NK-92 (cell line): Measurements from ENCODE around the gene NOVA2.

Source experiments
- DNase-seq: peaks from one replicate; lab custom pipeline; 2025; ENCODE audit not compliant: unreplicated experiment; lab: John Stamatoyannopoulos, UW

Gene NOVA2, protein sequence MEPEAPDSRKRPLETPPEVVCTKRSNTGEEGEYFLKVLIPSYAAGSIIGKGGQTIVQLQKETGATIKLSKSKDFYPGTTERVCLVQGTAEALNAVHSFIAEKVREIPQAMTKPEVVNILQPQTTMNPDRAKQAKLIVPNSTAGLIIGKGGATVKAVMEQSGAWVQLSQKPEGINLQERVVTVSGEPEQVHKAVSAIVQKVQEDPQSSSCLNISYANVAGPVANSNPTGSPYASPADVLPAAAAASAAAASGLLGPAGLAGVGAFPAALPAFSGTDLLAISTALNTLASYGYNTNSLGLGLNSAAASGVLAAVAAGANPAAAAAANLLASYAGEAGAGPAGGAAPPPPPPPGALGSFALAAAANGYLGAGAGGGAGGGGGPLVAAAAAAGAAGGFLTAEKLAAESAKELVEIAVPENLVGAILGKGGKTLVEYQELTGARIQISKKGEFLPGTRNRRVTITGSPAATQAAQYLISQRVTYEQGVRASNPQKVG

DNA sequence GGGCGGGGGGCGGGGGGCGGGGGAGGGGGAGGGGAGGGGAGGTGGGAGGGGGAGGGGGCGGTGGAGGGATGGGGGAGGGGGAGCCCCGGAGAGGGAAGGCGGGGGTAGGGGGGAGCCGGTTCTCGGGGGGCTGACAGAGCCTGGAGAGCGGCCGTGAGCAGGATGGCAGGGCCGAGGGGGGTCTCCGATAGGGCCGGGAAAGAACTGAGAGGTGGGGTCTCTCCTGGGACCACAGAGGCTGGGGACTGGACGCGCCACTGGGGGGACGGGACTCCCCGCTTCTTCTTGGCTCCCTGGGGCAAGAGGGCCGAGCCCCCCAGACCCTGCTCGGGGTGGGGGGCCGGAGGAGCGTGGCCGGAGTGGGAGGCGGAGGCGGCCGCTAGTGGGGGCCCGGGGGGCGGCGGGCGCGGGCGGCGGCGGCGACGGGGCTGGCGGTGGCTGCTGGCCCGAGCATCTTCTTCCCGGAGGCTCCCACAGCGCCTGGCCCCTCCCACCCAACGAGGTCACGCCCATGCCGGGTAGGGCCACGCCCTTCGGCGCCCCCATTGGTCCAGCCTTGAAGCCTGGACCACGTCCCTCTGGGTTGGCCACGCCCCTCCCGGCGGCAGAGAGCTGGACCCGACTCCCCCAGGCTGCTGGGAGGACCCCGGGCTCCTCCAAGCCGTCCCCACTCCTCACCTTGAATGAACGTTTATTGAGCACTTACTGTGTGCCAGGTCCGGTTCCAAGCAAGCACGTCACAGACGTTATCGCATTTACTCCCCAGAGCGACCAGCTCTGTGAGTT is at the start of gene NOVA2:
Gene NOVA2, minus strand, starts transcription at position 313 of the 786 bp plus-strand sequence. CDS start 514 bp downstream, outside the sequence.
- no peak for DNase-seq

GRCh38 chr19:46023311-46023779 is 49.7 kb upstream of the NOVA2 start:
- DNase-seq: no peak

- no peak for DNase-seq
Observed at GRCh38 chr19:46022431-46023310, 49.0 kb upstream of the NOVA2 start, which contains the start of gene PGLYRP1. Gene PGLYRP1, minus strand, starts transcription at chr19:46023053. Its CDS starts 32 bp downstream, at chr19:46023021.

GRCh38 chr19:46022061-46022430 is 48.4 kb upstream of the NOVA2 start:
- DNase-seq: no peak

- DNase-seq: no peak
Observed at GRCh38 chr19:46021531-46022041, 47.9 kb upstream of the NOVA2 start.

DNA sequence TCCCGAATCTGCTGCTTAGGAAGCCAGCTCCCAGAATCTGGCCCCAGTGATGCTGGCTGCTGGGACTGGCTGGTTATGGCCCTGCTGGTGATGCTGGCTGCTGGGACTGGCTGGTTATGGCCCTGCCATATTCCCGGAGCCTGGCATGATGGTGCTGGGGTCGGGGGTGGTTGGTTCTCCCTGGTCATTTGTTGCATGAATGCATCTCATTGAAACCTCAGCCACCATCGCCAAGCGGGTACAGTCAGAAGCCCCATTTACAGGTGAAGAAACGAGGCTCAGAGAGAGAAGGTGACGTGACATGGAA is 47.1 kb upstream of the NOVA2 start:
- no peak for DNase-seq

- no peak for DNase-seq
Observed at GRCh38 chr19:46019270-46019669, 45.6 kb upstream of the NOVA2 start.

GRCh38 chr19:46018729-46019251 is 45.1 kb upstream of the NOVA2 start:
- DNase-seq: no peak

GRCh38 chr19:46017874-46018675 is 44.4 kb upstream of the NOVA2 start:
- DNase-seq: no peak

DNA sequence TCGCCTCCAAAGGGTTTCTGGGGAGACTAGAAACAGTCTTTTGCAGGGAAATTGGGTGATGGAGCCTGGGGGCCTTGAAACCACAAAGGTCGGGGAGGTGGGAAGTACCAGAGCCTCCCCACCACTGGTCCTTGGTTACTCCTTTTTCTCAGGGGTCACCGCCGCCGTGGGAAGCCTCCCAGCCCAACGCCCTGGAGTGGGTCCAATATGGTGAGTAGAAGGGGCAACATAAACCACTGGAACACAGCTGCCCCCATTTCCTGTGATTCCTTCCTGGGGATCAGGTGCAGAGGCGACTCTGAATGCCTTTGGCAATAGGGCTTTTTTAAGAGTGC is 43.4 kb upstream of the NOVA2 start:
- no peak for DNase-seq

DNA sequence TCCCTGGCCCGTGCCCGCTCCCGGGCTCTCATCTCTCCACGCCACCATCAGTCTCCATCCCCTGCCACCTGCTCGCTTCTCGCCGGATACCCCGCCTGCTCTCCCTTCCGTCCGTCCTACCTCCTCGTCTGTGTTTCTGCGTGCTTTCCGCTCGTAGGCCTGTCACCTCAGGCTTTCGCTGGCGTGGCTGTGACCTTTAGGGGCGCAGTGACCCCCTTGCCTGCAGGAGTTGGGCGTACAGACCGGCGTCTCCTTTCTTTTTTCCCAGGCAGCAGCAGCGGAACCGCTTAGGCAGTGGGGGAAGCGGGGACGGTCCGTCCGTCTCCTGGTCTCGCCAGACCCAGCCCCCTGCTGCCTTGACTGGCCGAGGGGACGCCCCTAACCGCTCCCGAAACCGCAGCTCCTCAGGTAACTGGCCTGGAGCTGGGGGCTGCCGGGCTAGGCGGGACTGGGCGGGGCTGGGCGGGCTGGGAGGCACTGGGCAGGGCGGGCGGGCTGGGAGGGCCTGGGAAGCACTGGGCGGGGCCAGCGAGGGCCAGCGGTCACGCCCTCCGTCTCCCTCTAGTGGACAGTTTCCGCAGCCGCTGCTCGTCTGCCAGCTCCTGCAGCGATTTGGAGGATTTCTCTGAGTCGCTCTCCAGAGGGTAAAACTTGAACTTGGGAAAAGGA is 42.9 kb upstream of the NOVA2 start:
- DNase-seq: no peak

GRCh38 chr19:46015687-46016425 is 42.2 kb upstream of the NOVA2 start:
- no peak for DNase-seq

GRCh38 chr19:46014941-46015686 is 41.4 kb upstream of the NOVA2 start:
- DNase-seq: no peak

GRCh38 chr19:46014534-46014933 is 40.9 kb upstream of the NOVA2 start:
- no peak for DNase-seq

DNA sequence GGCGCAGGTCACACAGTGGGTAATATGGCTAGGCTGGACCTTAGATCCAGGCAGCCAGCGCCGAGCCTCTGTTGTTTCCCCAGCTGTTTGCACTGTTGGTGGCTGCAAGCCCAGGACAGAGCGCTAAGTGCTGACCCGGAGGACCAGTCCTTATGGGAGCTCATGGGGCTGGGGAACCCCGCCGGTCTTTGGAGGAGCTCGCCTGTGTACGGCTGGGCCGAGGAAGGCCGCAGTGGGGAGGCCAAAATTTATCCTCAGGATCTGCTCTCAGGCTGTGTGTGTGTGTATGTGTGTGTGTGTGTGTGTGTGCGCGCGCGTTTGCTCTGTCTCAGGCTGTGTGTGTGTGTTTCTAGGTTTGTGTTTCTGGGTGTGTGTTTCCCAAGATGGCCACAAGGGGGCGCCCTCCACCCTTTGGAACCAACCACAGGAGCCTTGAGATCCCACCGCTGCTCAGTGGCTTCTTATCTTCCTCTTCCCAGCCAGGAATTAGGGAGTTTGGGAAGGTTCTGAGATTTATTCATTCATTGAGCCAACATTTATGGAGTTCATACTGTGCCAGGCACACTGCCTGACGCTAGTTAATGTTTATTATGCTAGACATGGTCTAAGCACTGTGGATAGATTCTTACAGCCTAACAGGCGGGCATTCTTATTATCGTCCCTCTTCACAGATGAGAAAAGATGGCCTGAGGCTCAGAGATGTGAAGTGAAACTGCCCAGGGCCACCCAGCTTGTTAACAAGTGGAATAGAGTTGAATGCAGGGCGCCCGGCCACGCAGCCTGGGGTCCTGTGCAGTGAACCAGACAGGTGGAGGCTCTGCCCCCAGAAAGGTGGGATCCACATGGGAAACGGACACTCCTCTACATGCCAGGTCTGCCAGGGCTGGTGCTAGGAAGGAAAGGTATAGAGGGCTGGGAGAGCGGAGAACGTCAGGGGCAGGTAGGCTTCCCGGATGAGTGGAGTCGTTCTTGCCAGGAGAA is 36.2 kb upstream of the NOVA2 start:
- no peak for DNase-seq

DNA sequence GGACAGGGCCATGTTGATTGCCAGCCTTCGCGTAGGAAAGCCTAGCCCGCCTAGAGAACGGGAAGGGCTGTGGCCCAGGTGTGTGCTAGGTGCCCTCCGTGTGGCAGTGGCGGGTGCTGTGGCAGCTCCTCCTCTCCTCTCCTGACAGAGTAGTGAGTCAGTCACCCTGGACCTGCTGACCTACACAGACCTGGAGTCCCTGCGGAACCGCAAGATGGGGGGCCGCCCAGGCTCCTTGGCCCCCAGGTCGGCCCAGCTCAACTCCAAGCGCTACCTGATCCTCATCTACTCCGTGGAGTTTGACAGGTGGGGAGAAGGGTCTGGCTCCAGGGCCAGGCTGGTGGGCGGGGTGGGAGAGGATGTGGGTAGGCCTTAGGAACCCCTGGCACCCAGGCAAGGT is 32.7 kb upstream of the NOVA2 start:
- DNase-seq: no peak
